IMR-90 (cell line): ENCODE measurements around the gene EP300. TPM values are rescaled to one million over a fixed set of nuclear protein-coding genes. Genes with fewer than 3 reads are reported as not detected.

Source experiments
- ATAC-seq: fragments of 200-7000 bp; cut with Tn5 transposase; 2 replicates; pipeline ENCODE4 v1.9.1; 2020; ENCODE audit warnings: low read depth, mild to moderate bottlenecking, moderate library complexity
- BruUV-seq: library from RNA; stranded (reverse); fragments of 400-500 nt; replicated peaks from 2 replicates; lab custom pipeline; 2021; lab: Mats Ljungman, UMichigan
- CTCF ChIA-PET: fragments of 300-600 bp; formaldehyde crosslinking; extraction: SDS; loops from one replicate; lab custom pipeline; 2021; ENCODE audit warnings: antibody characterized with exemption; lab: Yijun Ruan, JAX
- POLR2A ChIA-PET: fragments of 300-600 bp; sonication (Branson Sonifier 250); formaldehyde crosslinking; loops from one replicate; lab custom pipeline; 2022; ENCODE audit warnings: antibody characterized with exemption; ENCODE audit not compliant: unreplicated experiment; lab: Charles Lee
- DNase-seq: peaks from one replicate; pipeline ENCODE4 v3.0.0; 2013
- H2AFZ ChIP-seq: replicated peaks from 2 replicates; pipeline ENCODE3; 2013; ENCODE audit warnings: low read length, mild to moderate bottlenecking; ENCODE audit not compliant: poor library complexity
- H2AK5ac ChIP-seq: 2 replicates; pipeline ENCODE4 v1.6.1; 2013; ENCODE audit warnings: low read depth, low read length, inconsistent platforms
- H2AK9ac ChIP-seq: replicated peaks from 2 replicates; pipeline ENCODE3; 2013; ENCODE audit warnings: mild to moderate bottlenecking, low read depth, low read length, moderate library complexity; ENCODE audit not compliant: poor library complexity
- H2BK120ac ChIP-seq: 2 replicates; pipeline ENCODE4 v1.6.1; 2013; ENCODE audit warnings: low read depth, low read length, inconsistent platforms
- H2BK15ac ChIP-seq: 3 replicates; pipeline ENCODE4 v1.6.1; 2013; ENCODE audit warnings: low read depth, low read length, inconsistent platforms
- H2BK20ac ChIP-seq: 2 replicates; pipeline ENCODE4 v1.6.1; 2013; ENCODE audit warnings: low read depth, mild to moderate bottlenecking, inconsistent platforms, low read length, moderate library complexity
- H2BK5ac ChIP-seq: 2 replicates; pipeline ENCODE4 v1.6.1; 2013; ENCODE audit warnings: mild to moderate bottlenecking, low read depth, low read length, inconsistent platforms; ENCODE audit not compliant: poor library complexity, severe bottlenecking
- H3K14ac ChIP-seq: replicated peaks from 2 replicates; pipeline ENCODE4 v1.6.1; 2013; ENCODE audit warnings: low read depth, low read length, inconsistent platforms
- H3K18ac ChIP-seq: 2 replicates; pipeline ENCODE4 v1.6.1; 2013; ENCODE audit warnings: low read depth, low read length, control low read depth
- H3K23ac ChIP-seq: 2 replicates; pipeline ENCODE4 v1.6.1; 2013; ENCODE audit warnings: low read depth, low read length, inconsistent platforms
- H3K27ac ChIP-seq: 2 replicates; pipeline ENCODE4 v1.5.1; 2013; ENCODE audit warnings: mild to moderate bottlenecking, control low read depth, low read length; ENCODE audit not compliant: insufficient read depth
- H3K27me3 ChIP-seq: 2 replicates; pipeline ENCODE4 v1.6.1; 2013; ENCODE audit warnings: low read length; ENCODE audit not compliant: control insufficient read depth, insufficient read depth
- H3K36me3 ChIP-seq: 2 replicates; pipeline ENCODE4 v1.6.1; 2013; ENCODE audit warnings: low read length, mixed read lengths; ENCODE audit not compliant: control insufficient read depth, insufficient read depth
- H3K4ac ChIP-seq: 2 replicates; pipeline ENCODE4 v1.6.1; 2013; ENCODE audit warnings: low read depth, low read length, inconsistent platforms
- H3K4me1 ChIP-seq: 2 replicates; pipeline ENCODE4 v1.6.1; 2013; ENCODE audit warnings: low read length, mixed read lengths; ENCODE audit not compliant: control insufficient read depth, insufficient read depth
- H3K4me2 ChIP-seq: 2 replicates; pipeline ENCODE4 v1.6.1; 2013; ENCODE audit warnings: low read depth, mild to moderate bottlenecking, control low read depth, low read length, moderate library complexity
- H3K4me3 ChIP-seq: 2 replicates; pipeline ENCODE4 v1.5.1; 2013; ENCODE audit warnings: low read depth, mild to moderate bottlenecking, control low read depth, low read length, moderate library complexity; ENCODE audit not compliant: insufficient read depth
- H3K56ac ChIP-seq: 2 replicates; pipeline ENCODE4 v1.6.1; 2013; ENCODE audit warnings: low read length, inconsistent platforms; ENCODE audit not compliant: insufficient read depth; ENCODE audit errors: extremely low read depth
- H3K79me1 ChIP-seq, 2 experiments: 2 replicates each; pipeline ENCODE4 v1.6.1; 2013; ENCODE audit warnings: low read length in 2 of 2, inconsistent platforms in 1 of 2, low read depth in 1 of 2
- H3K9ac ChIP-seq: 2 replicates; pipeline ENCODE4 v1.6.1; 2013; ENCODE audit warnings: low read depth, low read length, control low read depth
- H3K9me1 ChIP-seq: 2 replicates; pipeline ENCODE4 v1.6.1; 2013; ENCODE audit warnings: low read length, inconsistent platforms; ENCODE audit not compliant: insufficient read depth
- H3K9me3 ChIP-seq: 2 replicates; pipeline ENCODE4 v1.6.1; 2013; ENCODE audit warnings: low read length; ENCODE audit not compliant: control insufficient read depth, insufficient read depth
- H4K20me1 ChIP-seq: 2 replicates; pipeline ENCODE4 v1.6.1; 2013; ENCODE audit warnings: low read length, inconsistent platforms; ENCODE audit not compliant: insufficient read depth
- H4K5ac ChIP-seq: 2 replicates; pipeline ENCODE4 v1.6.1; 2013; ENCODE audit warnings: mild to moderate bottlenecking, low read depth, low read length, control low read depth
- H4K8ac ChIP-seq, 2 experiments: 2 replicates each; pipeline ENCODE4 v1.6.1; 2013; ENCODE audit warnings: low read depth in 2 of 2, low read length in 2 of 2, control low read depth in 1 of 2, inconsistent platforms in 1 of 2
- H4K91ac ChIP-seq: 2 replicates; pipeline ENCODE4 v1.6.1; 2013; ENCODE audit warnings: low read depth, low read length, inconsistent platforms; ENCODE audit not compliant: insufficient read depth
- BHLHE40 ChIP-seq: fragments of 150-350 bp; IDR thresholded peaks from 2 replicates; pipeline ENCODE4 v1.6.1; 2016; ENCODE audit warnings: mild to moderate bottlenecking, low read depth, low read length
- CEBPB ChIP-seq: IDR thresholded peaks from 2 replicates; pipeline ENCODE4 v1.6.1; 2012; ENCODE audit warnings: low read depth, low read length, improper control_type of control experiment
- CHD1 ChIP-seq: IDR thresholded peaks from 2 replicates; pipeline ENCODE4 v1.6.1; 2012; ENCODE audit warnings: low read depth, low read length, improper control_type of control experiment
- CTCF ChIP-seq: conservative IDR thresholded peaks from 2 replicates; pipeline ENCODE4 v1.5.1; 2012; ENCODE audit warnings: mild to moderate bottlenecking, low read depth, low read length, improper control_type of control experiment
- ELK1 ChIP-seq: fragments of 150-350 bp; IDR thresholded peaks from 2 replicates; pipeline ENCODE4 v1.6.1; 2016; ENCODE audit warnings: low read depth, mild to moderate bottlenecking, low read length, moderate library complexity, borderline replicate concordance
- FOS ChIP-seq: fragments of 150-350 bp; IDR thresholded peaks from 2 replicates; pipeline ENCODE4 v1.6.1; 2016; ENCODE audit warnings: low read depth, low read length
- MAFK ChIP-seq: IDR thresholded peaks from 2 replicates; pipeline ENCODE4 v1.6.1; 2012; ENCODE audit warnings: low read depth, low read length, improper control_type of control experiment
- MXI1 ChIP-seq: IDR thresholded peaks from 2 replicates; pipeline ENCODE4 v1.6.1; 2012; ENCODE audit warnings: low read depth, mild to moderate bottlenecking, low read length, moderate library complexity, borderline replicate concordance
- NFE2L2 ChIP-seq: fragments of 150-350 bp; IDR thresholded peaks from 2 replicates; pipeline ENCODE4 v1.6.1; 2016; ENCODE audit warnings: low read depth, mild to moderate bottlenecking, low read length
- POLR2A ChIP-seq: IDR thresholded peaks from 2 replicates; pipeline ENCODE4 v1.6.1; 2012; ENCODE audit warnings: mild to moderate bottlenecking, low read depth, low read length
- RAD21 ChIP-seq: IDR thresholded peaks from 2 replicates; pipeline ENCODE4 v1.6.1; 2012; ENCODE audit warnings: low read length, improper control_type of control experiment
- RCOR1 ChIP-seq: IDR thresholded peaks from 2 replicates; pipeline ENCODE4 v1.6.1; 2012; ENCODE audit warnings: mild to moderate bottlenecking, low read length, improper control_type of control experiment; ENCODE audit not compliant: insufficient replicate concordance
- RFX5 ChIP-seq: IDR thresholded peaks from 2 replicates; pipeline ENCODE4 v1.8.0; 2012; ENCODE audit warnings: low read depth, mild to moderate bottlenecking, low read length, moderate library complexity
- SMC3 ChIP-seq: fragments of 150-350 bp; IDR thresholded peaks from 2 replicates; pipeline ENCODE4 v1.6.1; 2016; ENCODE audit warnings: low read depth, mild to moderate bottlenecking, antibody characterized with exemption, low read length, moderate library complexity
- USF2 ChIP-seq: fragments of 150-350 bp; IDR thresholded peaks from 2 replicates; pipeline ENCODE4 v1.6.1; 2017; ENCODE audit warnings: mild to moderate bottlenecking, antibody characterized with exemption, low read length, low read depth
- WGBS, 2 experiments: methylation state at CpG; one replicate each; pipeline versions ENCODE4 v1.1.5 to v1.1.7; 2013; ENCODE audit warnings: missing lambda C conversion rate in 2 of 2; ENCODE audit not compliant: insufficient read length in 1 of 2; ENCODE audit errors: extremely low coverage in 2 of 2; 5-methylcytosine and 5-hydroxymethylcytosine counted together
- dilution Hi-C: fragments of 300-500 bp; cut with HindIII; formaldehyde crosslinking; loops from one replicate; pipeline ENCODE4 v1.14.3; 2018; ENCODE audit warnings: low sequenced_read_pairs; ENCODE audit not compliant: unreplicated experiment
- in situ Hi-C: fragments of 300-500 bp; cut with MboI; formaldehyde crosslinking; loops from 3 replicates; pipeline ENCODE4 v1.14.3; 2019; ENCODE audit warnings: low sequenced_read_pairs, inconsistent platforms, mixed read lengths
- intact Hi-C: fragments of 100-400 bp; cut with micrococcal nuclease; formaldehyde crosslinking; loops from 2 replicates; pipeline ENCODE4 v1.10.0; 2022
- polyA plus RNA-seq, 3 experiments: library from polyadenylated mRNA; depleted of rRNA; stranded (reverse); fragments of >200 nt; gene quantifications; 2 replicates each; pipeline ENCODE4 v1.2.3, GENCODE V29; 2012; ENCODE audit warnings: low replicate concordance in 1 of 3
- total RNA-seq: library from RNA; depleted of rRNA; stranded (reverse); fragments of >200 nt; gene quantifications from 2 replicates; pipeline ENCODE4 v1.2.3, GENCODE V29; 2012

Gene EP300
- total and polyA plus RNA-seq, 2 of the 4 experiments (the other 2 are of a cell fraction), result 23.3 to 27.4 TPM

GRCh38 chr22:41222846-41223507 lies 130.6 kb downstream of the EP300 start:
- CTCF ChIA-PET, result no interaction called here
- Histone ChIP-seq H3K4me1 (peaks cover under 1% of the 10 kb centered on the region; the same call in 1 of the 2 replicates), H3K4me3 (no peak overlapping the region), H3K4me2 (no peak overlapping the region), H3K14ac (no peak overlapping the region), H4K20me1 (no peaks in the 10 kb centered on the region), H3K4ac (no peak overlapping the region), H4K5ac (no peak overlapping the region), H3K27ac (no peak overlapping the region), H2AK5ac (no peak overlapping the region), H2BK120ac (no peak overlapping the region), H3K9me1 (peaks cover 15% of the 10 kb centered on the region), H3K56ac (no peak overlapping the region), H3K9ac (no peak overlapping the region), H4K91ac (no peak overlapping the region), H3K36me3 (peaks cover 55% of the 10 kb centered on the region), H3K9me3 (no peaks in the 10 kb centered on the region), H3K27me3 (no peaks in the 10 kb centered on the region), H2AK9ac (peak overlapping the region; percentile 61), H2BK20ac (no peak overlapping the region), H4K8ac (no peak overlapping the region), H3K23ac (no peak overlapping the region), H2BK5ac (no peak overlapping the region), H2BK15ac (no peak overlapping the region), H3K18ac (no peak overlapping the region), H2AFZ (no peak overlapping the region), H3K79me1 (peaks cover 4 to 5% of the 10 kb centered on the region in 2 experiments; a peak in 2 of 4 replicates)
- TF ChIP-seq CEBPB (no peak), RAD21 (no peak), CHD1 (no peak), RFX5 (no peak), CTCF (no peak), RCOR1 (no peak), POLR2A (no peak), ELK1 (no peak), MAFK (no peak), BHLHE40 (no peak), FOS (no peak), MXI1 (no peak), USF2 (no peak), SMC3 (no peak), NFE2L2 (no peak)
- DNase-seq (no peak), ATAC-seq (no peak)
- BruUV-seq, result no TSS peak
- intact Hi-C loops, result no loop called here
- POLR2A ChIA-PET, result no interaction called here
- dilution Hi-C loops, result no loop called here
- in situ Hi-C loops, result no loop called here
- 80% methylated on average over 1 of the region's 9 CpGs; no CpG with 5 or more reads in 1 of the 2 experiments for WGBS, 2 experiments
